IgD-negative memory B cell (primary cell): ENCODE measurements around the gene PFKP. TPM values are rescaled to one million over a fixed set of nuclear protein-coding genes. Genes with fewer than 3 reads are reported as not detected.
"Not testable (repeated sequence)": the region's sequence is repeated elsewhere in the genome, so short reads cannot be mapped to it uniquely, and the experiment has no call there.

Source experiments
- H3K27ac Mint-ChIP-seq, 3 donors: one replicate each; pipeline ENCODE4 v1.8.0; 2020 to 2022; ENCODE audit warnings: mild to moderate bottlenecking in 3 of 3, mixed read lengths in 3 of 3, moderate library complexity in 1 of 3
- H3K27me3 Mint-ChIP-seq: one replicate; pipeline ENCODE4 v1.8.0; 2021; ENCODE audit warnings: mixed read lengths
- H3K36me3 Mint-ChIP-seq: one replicate; pipeline ENCODE4 v1.8.0; 2020; ENCODE audit warnings: mild to moderate bottlenecking, mixed read lengths
- H3K4me1 Mint-ChIP-seq, 3 donors: one replicate each; pipeline ENCODE4 v1.8.0; 2020 to 2022; ENCODE audit warnings: mixed read lengths in 3 of 3, mild to moderate bottlenecking in 1 of 3
- H3K4me3 Mint-ChIP-seq, 4 donors: one replicate each; pipeline ENCODE4 v1.8.0; 2020 to 2022; ENCODE audit warnings: mild to moderate bottlenecking in 4 of 4, mixed read lengths in 4 of 4, moderate library complexity in 3 of 4
- H3K9me3 Mint-ChIP-seq, 3 donors: one replicate each; pipeline ENCODE4 v1.8.0; 2020 to 2021; ENCODE audit warnings: mixed read lengths in 3 of 3, mild to moderate bottlenecking in 1 of 3
- polyA plus RNA-seq: library from polyadenylated mRNA; unstranded; fragments of 300-500 nt; fragmentation: Illumina TruSeq; gene quantifications from one replicate; pipeline ENCODE4 v1.2.3, GENCODE V29; 2021

PFKP gene
- polyA plus RNA-seq, 1 donor from 2014 or later: 42.2 TPM

DNA sequence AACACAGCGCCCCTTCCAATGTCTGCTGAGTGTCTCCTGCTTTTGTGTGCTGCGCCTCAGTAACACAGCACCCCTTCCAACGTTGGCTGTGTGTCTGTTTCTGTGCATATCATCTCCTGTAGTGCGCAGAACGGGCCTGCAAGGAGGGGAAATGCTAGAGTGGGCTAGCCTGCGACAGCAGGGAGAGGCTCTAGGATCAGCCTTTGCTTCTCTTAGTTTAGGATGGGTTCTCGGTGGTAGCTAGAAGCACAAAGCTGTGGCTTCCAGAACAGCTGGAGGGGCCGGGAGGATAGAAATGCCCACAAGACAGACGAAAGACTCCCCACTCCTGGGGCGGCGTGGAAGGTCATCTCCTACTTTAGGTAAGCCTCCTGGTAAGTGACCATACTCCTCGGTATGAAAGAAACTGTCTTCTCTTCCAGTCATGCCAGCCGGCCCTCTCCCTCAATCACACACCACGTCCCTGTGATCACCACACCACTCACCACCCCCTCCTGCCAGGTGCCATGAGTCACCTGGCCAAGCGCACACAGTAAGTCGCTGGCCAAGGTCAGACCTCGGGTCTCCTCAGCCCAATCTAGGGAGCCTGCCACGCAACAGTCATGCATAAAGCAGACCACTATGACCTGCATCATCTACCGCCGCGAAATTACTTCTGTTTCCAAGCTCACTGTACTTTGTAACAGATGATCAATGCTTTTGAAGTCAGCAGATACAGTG, 100.4 kb downstream of the PFKP start:
- H3K27me3 Mint-ChIP-seq: no peaks in the 10 kb centered on the region
- no peaks in the 10 kb centered on the region for H3K9me3 Mint-ChIP-seq
- H3K4me1 Mint-ChIP-seq: peaks cover 0 to 4% (median 4%) of the 10 kb centered on the region in 3 donors
- peaks cover 8% of the 10 kb centered on the region for H3K36me3 Mint-ChIP-seq
- no peak overlapping the region for H3K4me3 Mint-ChIP-seq
- H3K27ac Mint-ChIP-seq: peak overlapping the region in 1 of 3 donors; percentile 50

DNA sequence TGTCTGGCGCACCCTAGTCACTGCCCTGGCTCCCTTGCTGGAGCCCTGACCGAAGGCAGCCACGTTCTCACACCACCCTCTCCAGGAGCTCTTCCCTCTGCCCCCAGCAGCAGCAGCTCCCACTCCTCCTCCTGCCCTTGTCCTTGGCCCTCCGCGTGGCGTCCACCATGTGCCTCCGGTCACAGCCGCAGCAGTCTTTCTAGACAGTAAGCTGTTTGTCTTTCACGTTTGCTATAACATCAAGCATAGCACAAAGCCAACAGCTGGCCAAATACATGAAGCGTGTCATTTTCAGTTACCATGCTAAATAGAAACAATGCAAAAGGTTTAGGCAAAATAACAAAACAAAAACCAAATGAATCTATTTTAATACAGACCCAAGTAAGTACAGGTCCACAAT, 101.9 kb downstream of the PFKP start:
- peak overlapping the region in 1 of 4 donors; percentile 18 for H3K4me3 Mint-ChIP-seq

DNA sequence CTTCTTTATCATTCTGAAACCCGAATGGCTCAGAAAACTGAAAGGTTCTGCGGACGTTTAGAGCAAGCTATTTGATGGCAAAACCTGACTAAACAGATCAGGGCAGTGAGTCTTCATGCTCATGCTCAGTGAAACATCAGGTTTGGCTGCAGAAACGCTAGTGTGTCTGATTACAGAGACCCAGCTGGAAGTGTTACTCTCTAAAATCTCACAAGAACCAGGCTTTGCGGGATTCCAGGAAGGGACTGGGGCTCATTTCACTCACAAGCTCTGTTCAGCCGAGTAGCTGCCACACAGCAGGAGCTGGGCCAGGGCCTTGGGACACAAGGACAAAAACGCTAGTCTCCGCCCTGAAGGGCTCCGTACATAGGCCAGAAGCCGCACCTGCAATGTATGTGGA, 102.3 kb downstream of the PFKP start:
- H3K27me3 Mint-ChIP-seq: peaks cover 2% of the 10 kb centered on the region
- H3K27ac Mint-ChIP-seq: no peak overlapping the region
- H3K4me3 Mint-ChIP-seq: peak overlapping the region in 2 of 4 donors; percentile 58 to 65
- H3K4me1 Mint-ChIP-seq: peaks cover 2 to 4% (median 4%) of the 10 kb centered on the region in 3 donors
- no peaks in the 10 kb centered on the region for H3K9me3 Mint-ChIP-seq
- H3K36me3 Mint-ChIP-seq: peaks cover 4% of the 10 kb centered on the region

More for the DNA sequence above, 101.9 kb downstream of the PFKP start:
- H3K9me3 Mint-ChIP-seq: no peaks in the 10 kb centered on the region
- peaks cover 2 to 4% (median 4%) of the 10 kb centered on the region in 3 donors for H3K4me1 Mint-ChIP-seq
- H3K27me3 Mint-ChIP-seq: peaks cover 2% of the 10 kb centered on the region
- H3K27ac Mint-ChIP-seq: no peak overlapping the region
- H3K36me3 Mint-ChIP-seq: peaks cover 4% of the 10 kb centered on the region

DNA sequence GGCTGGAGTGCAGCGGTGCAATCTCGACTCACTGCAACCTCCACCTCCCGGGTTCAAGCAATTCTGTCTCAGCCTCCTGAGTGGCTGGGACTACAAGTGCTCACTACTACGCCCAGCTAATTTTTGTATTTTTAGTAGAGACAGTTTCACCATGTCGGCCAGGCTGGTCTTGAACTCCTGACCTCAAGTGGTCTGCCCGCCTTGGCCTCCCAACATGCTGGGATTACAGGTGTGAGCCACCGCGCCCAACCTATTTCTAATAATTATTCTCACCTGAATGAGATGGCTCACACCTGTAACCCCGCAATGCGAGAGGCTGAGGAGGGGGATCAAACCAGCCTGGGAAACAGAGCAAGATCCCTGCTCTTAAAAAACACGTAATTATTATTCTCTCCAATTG, 104.1 kb downstream of the PFKP start:
- H3K9me3 Mint-ChIP-seq, H3K4me1 Mint-ChIP-seq, H3K27me3 Mint-ChIP-seq, H3K36me3 Mint-ChIP-seq: not testable (repeated sequence)
- peak overlapping the region; percentile 76 to 95 (median 89) for H3K4me3 Mint-ChIP-seq
- H3K27ac Mint-ChIP-seq: peak overlapping the region in 2 of 3 donors; percentile 55 to 96

DNA sequence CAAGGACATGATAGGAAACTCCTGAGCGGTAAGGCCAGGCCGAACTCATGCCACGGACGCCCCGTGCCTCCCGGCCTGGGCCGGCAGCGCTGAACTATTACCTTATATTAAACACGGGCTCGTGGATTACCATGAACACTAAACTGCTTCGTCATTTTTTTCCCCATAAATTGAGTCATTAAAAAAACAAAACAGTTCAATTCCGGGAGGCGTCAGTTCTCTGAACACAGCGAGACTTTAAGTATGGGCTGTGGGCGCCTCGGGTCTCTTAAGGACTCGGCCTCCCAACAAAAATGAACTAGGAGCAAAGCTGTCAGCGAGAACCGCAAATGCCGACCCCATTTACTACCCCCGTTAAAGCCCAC, 104.7 kb downstream of the PFKP start:
- Mint-ChIP-seq H3K4me3 (peak overlapping the region; percentile 76 to 95 (median 89)), H3K36me3 (peaks cover 4% of the 10 kb centered on the region), H3K4me1 (peaks cover 0 to 4% (median 2%) of the 10 kb centered on the region in 3 donors), H3K9me3 (no peaks in the 10 kb centered on the region), H3K27me3 (peaks cover 2% of the 10 kb centered on the region), H3K27ac (peak overlapping the region; percentile 55 to 96 (median 84))

DNA sequence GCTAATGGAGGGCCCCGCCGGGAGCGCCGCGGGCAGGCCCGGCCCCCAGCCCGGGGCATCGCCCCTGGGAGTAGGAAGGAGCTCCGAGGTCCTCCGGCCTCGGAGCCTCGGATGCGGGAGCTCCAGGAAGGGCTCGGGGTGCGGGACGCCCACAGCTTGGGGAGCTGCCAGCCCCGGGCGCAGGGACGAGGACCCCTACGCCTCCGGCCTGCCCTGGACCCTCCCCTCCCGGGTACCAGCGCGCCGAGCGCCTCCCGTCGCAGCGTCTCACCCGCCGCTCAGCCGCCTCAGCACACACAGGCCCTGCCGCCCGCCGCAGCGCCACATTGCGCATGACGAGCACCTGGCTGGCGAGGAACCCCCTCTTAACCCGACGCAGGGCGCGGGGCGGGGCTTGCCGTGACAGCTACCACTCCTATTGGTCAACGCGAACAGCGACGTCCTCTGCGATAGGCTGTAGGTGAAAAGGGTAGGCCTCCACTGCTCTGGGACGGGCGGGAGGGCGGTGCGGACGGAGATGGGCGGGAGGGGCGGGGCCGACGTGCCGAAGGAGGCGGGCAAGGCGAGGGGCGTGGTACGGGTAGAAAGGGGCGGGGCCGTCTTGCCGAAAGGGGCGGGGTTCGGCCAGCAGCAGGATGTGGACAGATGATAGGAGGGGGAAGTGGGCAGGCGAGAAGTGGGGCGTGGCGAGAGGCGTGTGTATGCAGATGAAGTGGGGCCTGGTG, 105.3 kb downstream of the PFKP start, which contains the start of gene PITRM1:
TSS of gene PITRM1 (minus strand) at position 337 of the 725 bp plus-strand sequence. CDS start at position 327, 10 bp downstream.
- peak within 1 kb of the TSS; percentile 76 to 95 (median 90) for H3K4me3 Mint-ChIP-seq
- no peaks in the 10 kb centered on the region for H3K9me3 Mint-ChIP-seq
- H3K27me3 Mint-ChIP-seq: peaks cover 2% of the 10 kb centered on the region
- H3K27ac Mint-ChIP-seq: peak within 1 kb of the TSS; percentile 55 to 96 (median 93)
- peaks cover 4% of the 10 kb centered on the region for H3K36me3 Mint-ChIP-seq
- H3K4me1 Mint-ChIP-seq: peaks cover 0 to 4% (median 2%) of the 10 kb centered on the region in 3 donors

DNA sequence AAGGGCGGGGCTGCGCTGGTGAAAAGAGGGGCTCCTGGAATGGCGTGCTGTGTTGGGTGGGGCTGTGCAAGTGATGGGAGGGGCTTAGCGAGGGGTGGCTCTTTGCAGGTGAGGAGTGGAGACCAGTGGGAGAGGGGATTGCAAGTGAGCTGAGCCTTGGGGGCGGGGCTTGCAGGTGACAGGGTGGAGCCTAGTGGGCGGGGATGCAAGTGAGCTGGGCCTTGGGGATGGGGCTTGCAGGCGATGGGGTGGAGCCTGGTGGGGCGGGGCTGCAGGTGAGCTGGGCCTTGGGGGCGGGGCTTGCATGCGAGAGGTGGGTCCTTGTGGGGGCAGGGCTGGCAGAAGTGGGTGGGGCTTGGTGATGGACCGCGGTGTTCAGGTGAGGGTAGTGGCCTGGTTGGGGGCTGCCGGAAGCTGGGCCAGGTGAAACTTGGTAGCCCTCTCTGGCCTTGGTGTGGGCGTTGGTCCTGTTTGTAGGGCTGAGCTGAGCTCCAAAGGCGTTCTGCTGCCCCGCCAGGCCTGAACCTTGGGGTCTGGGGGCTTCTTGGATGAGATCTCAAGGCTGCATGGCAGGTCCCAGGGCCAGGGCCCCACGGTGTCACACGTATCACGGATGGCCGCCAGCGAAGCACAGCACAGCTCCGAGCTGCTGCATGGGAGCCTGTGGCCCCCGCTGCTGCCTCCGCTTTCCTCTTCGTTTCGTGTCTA, 106.0 kb downstream of the PFKP start:
- H3K36me3 Mint-ChIP-seq: peaks cover 3% of the 10 kb centered on the region
- peak overlapping the region; percentile 55 to 96 (median 93) for H3K27ac Mint-ChIP-seq
- no peaks in the 10 kb centered on the region for H3K9me3 Mint-ChIP-seq
- H3K4me3 Mint-ChIP-seq: peak overlapping the region; percentile 76 to 93 (median 90)
- H3K27me3 Mint-ChIP-seq: peaks cover 2% of the 10 kb centered on the region
- peaks cover 4 to 8% (median 7%) of the 10 kb centered on the region in 3 donors for H3K4me1 Mint-ChIP-seq

DNA sequence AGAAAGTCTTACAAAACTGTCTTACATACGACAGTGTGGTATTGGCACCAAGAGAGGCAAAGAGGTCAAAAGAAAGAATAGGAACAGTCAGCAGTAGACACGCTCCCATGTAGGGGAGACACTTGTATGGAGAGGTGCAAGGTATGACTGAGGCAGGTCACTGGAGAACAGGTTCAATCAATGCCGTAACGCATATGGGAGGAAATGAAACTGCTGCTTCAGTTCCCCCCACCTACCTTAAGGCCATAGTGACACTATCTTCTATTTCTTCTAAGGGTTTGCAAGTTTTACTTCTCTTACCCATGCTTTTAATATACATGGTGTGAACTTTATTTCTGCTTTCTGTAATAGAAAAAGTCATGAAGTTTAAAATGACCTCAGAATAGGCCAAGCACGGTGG, 110.7 kb downstream of the PFKP start:
- Mint-ChIP-seq H3K9me3 (no peaks in the 10 kb centered on the region), H3K4me3 (peak overlapping the region in 1 of 4 donors; percentile 9), H3K27ac (peak overlapping the region in 2 of 3 donors; percentile 19 to 59), H3K4me1 (peaks cover 0 to 8% (median 8%) of the 10 kb centered on the region in 3 donors), H3K27me3 (peaks cover 6% of the 10 kb centered on the region), H3K36me3 (no peaks in the 10 kb centered on the region)

DNA sequence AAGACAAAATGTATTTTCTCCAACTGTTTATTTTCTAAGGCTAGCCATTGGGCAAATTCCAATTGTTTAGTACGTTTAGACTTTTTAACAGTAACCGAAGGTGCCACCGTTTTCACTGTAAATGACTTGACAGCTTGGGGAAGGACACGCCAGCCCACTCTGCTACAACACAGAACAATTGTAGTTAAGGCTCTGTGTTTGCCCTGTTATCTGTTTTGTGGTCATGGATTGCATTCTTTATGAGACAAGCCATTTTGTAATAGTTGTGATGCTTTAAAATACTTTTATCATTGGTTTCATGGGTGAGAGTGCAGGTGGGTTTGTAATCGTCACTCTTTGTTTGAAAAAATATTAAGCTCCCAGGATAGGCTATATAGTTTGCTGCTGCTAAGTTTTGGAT, 111.8 kb downstream of the PFKP start:
- H3K4me1 Mint-ChIP-seq: peaks cover 0 to 8% (median 6%) of the 10 kb centered on the region in 3 donors
- H3K36me3 Mint-ChIP-seq: no peaks in the 10 kb centered on the region
- H3K4me3 Mint-ChIP-seq: no peak overlapping the region
- peaks cover 9% of the 10 kb centered on the region for H3K27me3 Mint-ChIP-seq
- H3K27ac Mint-ChIP-seq: no peak overlapping the region
- H3K9me3 Mint-ChIP-seq: no peaks in the 10 kb centered on the region

DNA sequence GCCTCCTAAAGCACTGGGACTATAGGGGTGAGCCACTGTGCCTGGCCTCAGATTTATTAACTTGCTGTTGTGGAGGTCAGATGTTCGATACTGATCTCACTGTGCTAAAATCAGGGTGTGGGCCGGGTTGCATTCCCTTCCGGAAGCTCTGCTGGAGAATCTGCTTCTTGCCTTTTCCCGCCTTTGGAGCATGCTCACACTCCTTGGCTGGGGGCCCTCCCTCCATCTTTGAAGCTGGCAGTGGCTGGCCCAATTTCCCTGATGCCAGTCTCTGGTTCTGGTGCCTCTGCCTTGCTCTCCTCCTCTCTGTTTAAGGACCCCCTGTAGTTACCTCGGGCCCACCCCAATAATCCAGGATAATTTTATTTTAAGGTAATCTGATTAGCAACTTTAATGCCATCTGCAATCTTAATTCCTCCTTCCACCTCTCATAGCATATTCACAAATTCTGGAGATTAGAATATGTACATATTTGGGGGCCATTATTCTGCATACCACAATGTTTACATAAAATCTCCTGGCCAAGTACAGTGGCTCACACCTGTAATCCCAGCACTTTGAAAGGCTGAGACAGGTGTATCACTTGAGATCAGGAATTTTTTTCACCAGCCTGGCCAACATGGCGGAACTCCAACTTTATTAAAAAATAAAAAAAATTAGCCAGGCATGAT, 113.1 kb downstream of the PFKP start:
- Mint-ChIP-seq H3K9me3 (no peaks in the 10 kb centered on the region), H3K27me3 (peaks cover 9% of the 10 kb centered on the region), H3K4me3 (no peak overlapping the region), H3K4me1 (peaks cover 2 to 8% (median 6%) of the 10 kb centered on the region in 3 donors), H3K27ac (no peak overlapping the region), H3K36me3 (no peaks in the 10 kb centered on the region)

DNA sequence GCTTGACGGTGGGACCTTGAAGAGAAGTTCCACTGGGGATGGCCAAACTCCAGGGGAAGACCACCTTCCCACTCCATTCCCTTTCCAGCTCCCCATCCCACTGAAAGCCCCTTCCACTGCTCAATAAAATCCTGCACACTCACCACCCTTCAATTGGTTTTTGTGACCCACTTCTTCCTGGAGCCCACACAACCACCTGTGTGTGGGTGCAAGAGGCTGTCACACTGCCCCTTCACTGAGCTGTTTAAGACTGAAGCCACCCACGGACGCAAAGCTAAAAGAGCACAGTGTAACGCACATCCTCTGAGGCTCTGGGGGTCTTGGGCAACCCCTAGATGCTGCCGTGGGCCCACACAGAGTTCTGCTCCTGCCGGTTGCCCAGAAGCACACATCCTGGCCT, 118.0 kb downstream of the PFKP start:
- H3K4me1 Mint-ChIP-seq: peaks cover 0 to 2% (median 0%) of the 10 kb centered on the region in 3 donors
- no peak overlapping the region for H3K4me3 Mint-ChIP-seq
- H3K27me3 Mint-ChIP-seq: peaks cover 12% of the 10 kb centered on the region
- no peak overlapping the region for H3K27ac Mint-ChIP-seq
- H3K36me3 Mint-ChIP-seq: no peaks in the 10 kb centered on the region
- H3K9me3 Mint-ChIP-seq: peaks cover 0 to 2% (median 0%) of the 10 kb centered on the region in 3 donors

DNA sequence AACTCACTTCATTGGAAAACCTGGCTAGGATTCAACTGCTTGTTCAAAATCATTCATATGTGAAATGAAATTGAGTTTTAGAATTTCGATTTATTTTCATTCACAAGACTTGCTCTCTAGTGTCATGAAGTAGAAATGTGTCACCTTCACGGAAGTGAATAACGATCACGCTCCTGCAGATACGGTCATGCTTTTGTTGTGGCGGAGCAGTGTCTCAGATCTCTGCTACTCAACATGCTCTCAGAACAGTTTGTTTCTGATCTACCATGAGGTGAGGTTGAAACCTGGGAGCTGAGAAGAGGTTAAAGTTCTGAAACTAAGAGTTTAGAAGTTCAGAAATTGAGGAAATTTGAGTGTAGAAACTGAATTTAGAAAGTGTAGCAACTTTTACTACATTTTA, 119.0 kb downstream of the PFKP start:
- Mint-ChIP-seq H3K36me3 (no peaks in the 10 kb centered on the region), H3K4me1 (peaks cover 0 to 2% (median 0%) of the 10 kb centered on the region in 3 donors), H3K9me3 (peaks cover 0 to 2% (median 0%) of the 10 kb centered on the region in 3 donors), H3K27me3 (peaks cover 12% of the 10 kb centered on the region), H3K27ac (no peak overlapping the region), H3K4me3 (no peak overlapping the region)
